ENCODE results near the gene TSPAN15.

TSPAN15 gene

DNA sequence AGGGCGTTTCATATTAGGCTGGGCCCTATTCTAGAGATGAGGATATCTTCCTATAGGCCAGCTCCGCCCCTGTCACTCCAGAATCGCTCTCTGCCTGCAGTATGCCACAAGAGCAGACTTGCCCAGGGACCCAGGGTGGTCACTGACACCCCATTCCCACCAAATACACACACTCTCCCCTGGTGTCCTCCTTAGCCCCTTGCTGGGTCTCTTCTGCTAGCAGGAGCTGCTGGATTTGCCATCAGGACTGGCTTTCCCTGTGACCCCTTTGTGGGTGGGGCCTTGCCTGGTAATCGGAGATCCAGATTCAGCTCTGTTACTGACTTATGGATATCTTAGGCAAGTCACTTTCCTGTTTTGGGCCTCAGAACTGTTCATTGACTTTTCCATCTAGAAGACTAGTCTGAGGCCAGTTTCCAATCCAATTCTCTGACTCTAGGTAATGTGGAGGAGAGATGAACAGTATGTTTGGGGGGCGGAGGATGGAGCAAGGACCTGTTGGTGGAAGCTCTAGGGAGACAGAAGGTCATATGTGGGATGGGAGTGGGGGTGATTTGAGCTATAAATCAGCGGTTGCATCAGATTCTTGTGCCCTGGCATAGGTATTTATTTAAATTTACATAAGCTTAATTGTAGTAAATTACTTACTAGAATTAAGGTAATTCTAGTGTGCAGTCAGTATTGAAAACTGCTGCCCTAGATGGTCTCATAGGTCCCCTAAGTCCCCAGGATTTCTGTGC is 1.6 kb downstream of the TSPAN15 start:
- H3K36me3 ChIP-seq (ENCODE audit: control insufficient read depth, insufficient read depth, low read length), result no peaks in the 10 kb centered on the region
- peaks cover 33% of the 10 kb centered on the region for H3K27me3 ChIP-seq (ENCODE audit: control insufficient read depth, insufficient read depth, low read length)
- H3K4me1 ChIP-seq (ENCODE audit: control insufficient read depth, insufficient read depth, low read length), result no peaks in the 10 kb centered on the region
- H3K9ac ChIP-seq (ENCODE audit: low read depth, low read length), result no peak overlapping the region
- H3K4me3 ChIP-seq (ENCODE audit: low read depth, low read length), result peak overlapping the region; percentile 65
- H3K9me3 ChIP-seq (ENCODE audit: control insufficient read depth, insufficient read depth, low read length), result no peaks in the 10 kb centered on the region

DNA sequence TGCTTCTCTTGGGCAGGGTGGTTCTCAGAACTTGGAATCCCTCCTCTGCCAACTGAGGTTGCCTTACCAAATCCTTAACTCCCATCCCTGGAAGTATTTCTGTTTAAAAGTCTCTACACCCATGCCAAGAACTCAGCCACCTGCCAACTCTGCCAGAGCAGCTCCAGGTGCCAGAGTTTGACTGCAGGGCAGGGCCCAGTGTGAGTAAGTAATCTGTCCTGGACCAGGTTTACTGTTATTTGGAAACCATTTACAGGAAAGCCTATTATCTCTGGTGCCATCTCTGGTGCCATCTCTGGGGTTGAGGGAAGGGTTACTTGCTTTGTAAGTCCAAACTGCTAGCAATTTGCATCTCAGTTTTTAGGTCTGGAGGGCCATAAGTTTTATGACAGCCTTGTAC is 2.5 kb downstream of the TSPAN15 start:
- H3K4me1 ChIP-seq (ENCODE audit: control insufficient read depth, insufficient read depth, low read length), result no peaks in the 10 kb centered on the region
- no peaks in the 10 kb centered on the region for H3K36me3 ChIP-seq (ENCODE audit: control insufficient read depth, insufficient read depth, low read length)
- no peak overlapping the region for H3K4me3 ChIP-seq (ENCODE audit: low read depth, low read length)
- H3K27me3 ChIP-seq (ENCODE audit: control insufficient read depth, insufficient read depth, low read length), result peaks cover 27% of the 10 kb centered on the region
- no peaks in the 10 kb centered on the region for H3K9me3 ChIP-seq (ENCODE audit: control insufficient read depth, insufficient read depth, low read length)
- no peak overlapping the region for H3K9ac ChIP-seq (ENCODE audit: low read depth, low read length)

DNA sequence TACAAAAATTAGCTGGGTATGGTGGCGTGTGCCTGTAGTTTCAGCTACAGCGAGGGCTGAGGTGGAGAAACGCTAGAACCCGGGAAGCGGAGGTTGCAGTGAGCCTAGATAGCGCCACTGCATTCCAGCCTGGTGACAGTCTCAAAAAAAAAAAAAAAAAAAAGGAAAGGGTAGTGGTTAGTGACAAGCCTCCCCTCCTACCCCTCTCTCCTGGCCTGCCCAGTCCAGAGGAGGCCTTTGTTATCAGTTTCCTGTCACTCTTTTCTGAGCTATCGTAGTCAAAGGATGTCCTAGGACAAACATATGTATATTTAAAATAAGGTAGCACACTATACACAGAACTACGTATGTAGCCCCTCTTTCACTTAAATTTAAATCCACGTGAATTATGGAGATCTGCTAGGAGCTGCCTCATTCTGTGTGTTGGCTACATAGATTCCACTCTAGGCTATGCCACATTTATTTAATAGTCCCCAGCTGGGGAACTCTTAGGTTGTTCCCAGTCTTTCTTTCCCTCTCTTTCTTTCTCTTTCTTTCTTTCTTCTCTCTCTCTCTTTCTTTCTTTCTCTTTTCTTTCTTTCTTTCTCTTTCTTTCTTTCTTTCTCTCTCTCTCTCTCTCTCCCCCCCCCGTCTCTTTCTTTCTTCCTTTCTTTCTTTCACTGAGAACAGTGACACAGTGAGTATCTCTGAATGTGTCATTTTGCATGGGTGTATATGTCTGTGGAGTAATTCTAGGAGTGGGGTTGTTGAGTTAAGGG is 3.9 kb downstream of the TSPAN15 start:
- Histone ChIP-seq H3K4me3 (ENCODE audit: low read depth, low read length) (no peak overlapping the region), H3K9me3 (ENCODE audit: control insufficient read depth, insufficient read depth, low read length) (no peaks in the 10 kb centered on the region), H3K4me1 (ENCODE audit: control insufficient read depth, insufficient read depth, low read length) (no peaks in the 10 kb centered on the region), H3K27me3 (ENCODE audit: control insufficient read depth, insufficient read depth, low read length) (peaks cover 27% of the 10 kb centered on the region), H3K9ac (ENCODE audit: low read depth, low read length) (no peak overlapping the region), H3K36me3 (ENCODE audit: control insufficient read depth, insufficient read depth, low read length) (no peaks in the 10 kb centered on the region)

DNA sequence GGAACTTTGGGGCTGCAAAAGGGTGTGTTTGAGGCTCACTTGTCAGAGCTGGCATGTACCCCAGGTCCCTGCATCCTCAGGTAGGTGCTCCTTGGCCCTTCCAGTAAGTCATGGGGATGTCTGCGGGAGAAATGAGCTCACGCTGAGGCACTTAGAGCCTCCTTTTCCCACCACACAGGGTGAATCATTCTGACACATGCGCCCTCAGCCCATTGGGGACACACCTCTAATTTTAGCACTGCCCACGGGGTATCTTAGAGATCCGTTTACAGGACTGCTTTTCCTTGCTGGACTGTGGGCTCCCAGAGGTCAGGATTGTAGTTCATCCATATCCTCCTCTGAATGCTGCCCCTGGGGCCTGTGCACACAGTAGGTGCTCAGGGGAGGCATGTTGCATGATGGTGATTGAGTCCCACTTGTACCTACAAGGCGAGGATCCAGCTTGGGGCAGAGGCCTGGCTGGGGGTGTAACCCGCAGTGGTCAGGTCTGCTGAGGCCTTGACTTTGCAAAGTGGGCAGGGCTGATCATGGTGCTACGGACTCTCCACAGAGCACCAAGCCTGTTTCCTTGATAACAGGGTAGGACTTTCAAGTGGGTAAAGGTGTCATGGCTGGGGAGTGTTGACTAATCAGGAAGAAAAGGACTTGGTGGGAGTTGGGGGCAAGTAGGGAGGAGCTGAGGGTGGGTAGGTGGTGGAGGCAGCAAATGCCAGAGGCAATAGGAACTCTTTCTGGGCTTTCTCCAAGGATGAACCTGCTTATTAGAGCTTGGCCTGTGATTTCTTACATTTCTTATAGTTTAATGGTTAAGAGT is 5.8 kb downstream of the TSPAN15 start:
- peaks cover 20% of the 10 kb centered on the region for H3K27me3 ChIP-seq (ENCODE audit: control insufficient read depth, insufficient read depth, low read length)
- no peaks in the 10 kb centered on the region for H3K36me3 ChIP-seq (ENCODE audit: control insufficient read depth, insufficient read depth, low read length)
- no peaks in the 10 kb centered on the region for H3K9me3 ChIP-seq (ENCODE audit: control insufficient read depth, insufficient read depth, low read length)
- no peak overlapping the region for H3K4me3 ChIP-seq (ENCODE audit: low read depth, low read length)
- H3K9ac ChIP-seq (ENCODE audit: low read depth, low read length), result no peak overlapping the region
- H3K4me1 ChIP-seq (ENCODE audit: control insufficient read depth, insufficient read depth, low read length), result no peaks in the 10 kb centered on the region

DNA sequence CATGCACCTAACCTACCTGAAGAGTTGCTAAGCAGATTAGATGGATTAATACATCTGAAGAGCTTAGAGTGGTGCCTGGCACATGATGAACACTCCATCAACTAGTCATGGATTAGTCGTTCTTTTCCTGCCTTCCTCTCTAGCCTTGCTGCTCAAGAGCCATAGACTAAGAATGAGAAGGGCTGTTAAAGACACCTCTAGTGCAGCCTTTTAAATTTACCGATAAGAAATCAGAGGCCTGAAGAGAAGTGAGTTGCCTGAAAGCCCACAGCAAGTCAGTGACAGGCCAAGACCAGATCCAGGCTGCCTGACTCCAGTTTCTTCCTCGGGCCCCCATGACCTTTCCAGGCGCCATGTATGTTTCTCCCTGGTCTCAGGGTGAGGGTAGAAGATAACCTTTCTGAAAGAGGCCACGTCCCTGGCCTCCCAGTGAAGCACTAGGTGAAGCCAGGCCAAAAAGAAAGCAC is 6.5 kb downstream of the TSPAN15 start:
- no peak overlapping the region for H3K4me3 ChIP-seq (ENCODE audit: low read depth, low read length)
- peaks cover 12% of the 10 kb centered on the region for H3K27me3 ChIP-seq (ENCODE audit: control insufficient read depth, insufficient read depth, low read length)
- H3K36me3 ChIP-seq (ENCODE audit: control insufficient read depth, insufficient read depth, low read length), result no peaks in the 10 kb centered on the region
- no peak overlapping the region for H3K9ac ChIP-seq (ENCODE audit: low read depth, low read length)
- no peaks in the 10 kb centered on the region for H3K9me3 ChIP-seq (ENCODE audit: control insufficient read depth, insufficient read depth, low read length)
- H3K4me1 ChIP-seq (ENCODE audit: control insufficient read depth, insufficient read depth, low read length), result no peaks in the 10 kb centered on the region

DNA sequence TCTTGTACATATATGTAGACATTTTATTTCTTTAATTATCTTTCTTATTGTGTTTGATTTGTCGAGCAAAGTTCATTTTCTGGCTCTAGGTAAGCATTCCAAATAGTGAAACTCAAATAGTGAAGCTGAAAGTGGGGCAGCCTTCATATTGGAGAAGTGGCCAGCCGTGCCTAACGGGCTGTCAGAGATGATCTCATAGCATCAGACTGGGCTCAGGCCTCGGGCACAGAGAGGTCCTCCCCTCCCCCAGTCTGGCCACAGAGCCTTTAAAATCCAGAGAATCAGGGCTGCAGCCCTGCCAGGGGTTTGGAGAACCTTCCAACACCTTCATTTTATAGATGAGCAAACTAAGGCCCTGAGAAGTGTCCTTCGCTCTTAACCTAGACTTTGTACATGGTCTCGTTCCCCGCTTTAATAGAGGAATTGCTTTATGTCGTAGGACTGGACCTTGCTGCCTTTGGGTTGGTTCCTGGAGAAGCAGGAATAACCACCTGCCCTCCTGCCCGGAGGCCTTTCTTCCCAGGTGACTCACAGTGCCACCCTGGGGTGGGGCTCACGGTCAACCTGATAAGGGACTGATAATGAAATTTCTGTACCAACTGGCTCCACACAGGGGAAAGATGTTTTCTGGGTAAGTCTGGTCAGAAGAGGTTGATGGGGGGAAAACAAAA is 7.3 kb downstream of the TSPAN15 start:
- Histone ChIP-seq H3K27me3 (ENCODE audit: control insufficient read depth, insufficient read depth, low read length) (peaks cover 5% of the 10 kb centered on the region), H3K36me3 (ENCODE audit: control insufficient read depth, insufficient read depth, low read length) (no peaks in the 10 kb centered on the region), H3K4me1 (ENCODE audit: control insufficient read depth, insufficient read depth, low read length) (no peaks in the 10 kb centered on the region), H3K4me3 (ENCODE audit: low read depth, low read length) (no peak overlapping the region), H3K9ac (ENCODE audit: low read depth, low read length) (no peak overlapping the region), H3K9me3 (ENCODE audit: control insufficient read depth, insufficient read depth, low read length) (no peaks in the 10 kb centered on the region)

DNA sequence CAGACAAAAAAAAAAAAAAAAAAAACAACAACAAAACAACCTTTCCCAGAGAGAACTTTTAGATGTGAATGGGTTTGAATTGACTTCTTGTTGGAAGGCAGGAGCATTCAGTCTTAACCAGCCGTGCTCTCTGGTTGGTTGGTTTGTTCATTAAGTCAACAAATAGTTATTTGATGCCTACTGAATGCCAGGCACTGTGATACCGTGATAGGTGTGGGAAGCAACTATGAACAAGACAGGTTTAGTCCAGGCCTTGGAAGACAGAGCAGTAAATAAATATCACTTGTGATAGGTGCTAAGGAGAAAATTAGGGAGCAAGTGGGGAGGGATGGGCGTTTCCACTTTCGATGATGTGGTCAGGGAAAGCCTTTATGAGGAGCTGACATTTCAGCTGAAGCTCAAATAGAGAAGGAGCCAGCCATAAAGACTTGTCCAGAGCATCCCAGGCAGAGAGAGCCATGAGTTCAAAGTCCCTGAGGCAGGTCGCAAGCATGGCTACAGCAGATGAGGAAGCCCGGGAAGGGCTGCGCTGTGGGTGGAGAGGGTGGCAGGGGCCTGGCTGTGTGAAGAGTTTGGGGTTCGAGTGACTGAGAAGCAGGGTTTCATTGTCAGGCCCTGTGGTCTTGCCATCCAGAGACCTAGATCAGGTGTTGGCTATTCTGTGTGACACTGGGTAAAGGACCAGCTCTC is 8.0 kb downstream of the TSPAN15 start:
- Histone ChIP-seq H3K27me3 (ENCODE audit: control insufficient read depth, insufficient read depth, low read length) (no peaks in the 10 kb centered on the region), H3K36me3 (ENCODE audit: control insufficient read depth, insufficient read depth, low read length) (no peaks in the 10 kb centered on the region), H3K4me1 (ENCODE audit: control insufficient read depth, insufficient read depth, low read length) (no peaks in the 10 kb centered on the region), H3K9me3 (ENCODE audit: control insufficient read depth, insufficient read depth, low read length) (no peaks in the 10 kb centered on the region), H3K4me3 (ENCODE audit: low read depth, low read length) (no peak overlapping the region), H3K9ac (ENCODE audit: low read depth, low read length) (no peak overlapping the region)

DNA sequence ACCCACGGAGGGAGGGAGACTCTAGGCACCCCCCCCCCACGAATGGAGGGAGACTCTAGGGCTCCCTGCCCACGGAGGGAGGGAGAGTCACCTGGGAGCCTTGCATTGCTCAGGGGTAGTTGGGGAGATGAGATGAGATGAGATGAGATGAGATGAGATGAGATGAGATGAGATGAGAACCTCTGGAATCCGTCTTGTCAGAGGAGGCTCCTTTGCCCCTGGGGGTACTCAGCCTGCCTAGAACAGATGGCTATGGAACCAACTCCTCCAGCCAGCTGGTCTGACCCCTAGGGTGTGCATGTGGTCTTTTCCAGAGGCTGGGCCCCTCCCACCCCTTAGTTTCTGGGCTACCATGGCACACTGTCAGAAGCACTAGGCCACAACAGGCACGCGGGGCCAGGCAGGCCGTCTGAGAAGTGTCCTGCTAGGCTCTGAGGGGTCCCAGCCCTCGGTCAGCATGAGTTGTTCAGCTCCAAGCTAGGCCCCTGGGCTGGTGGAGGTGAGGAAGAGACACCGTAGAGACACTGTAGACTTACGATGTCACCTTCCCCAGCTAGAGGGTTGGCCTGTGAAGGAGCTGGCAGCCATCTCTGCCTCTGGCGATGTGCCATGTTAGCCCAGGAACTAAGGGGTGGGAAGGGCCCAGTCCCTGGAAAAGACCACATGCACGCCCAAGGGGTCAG is 8.8 kb downstream of the TSPAN15 start:
- Histone ChIP-seq H3K27me3 (ENCODE audit: control insufficient read depth, insufficient read depth, low read length) (no peaks in the 10 kb centered on the region), H3K4me1 (ENCODE audit: control insufficient read depth, insufficient read depth, low read length) (no peaks in the 10 kb centered on the region), H3K4me3 (ENCODE audit: low read depth, low read length) (no peak overlapping the region), H3K36me3 (ENCODE audit: control insufficient read depth, insufficient read depth, low read length) (no peaks in the 10 kb centered on the region), H3K9me3 (ENCODE audit: control insufficient read depth, insufficient read depth, low read length) (no peaks in the 10 kb centered on the region), H3K9ac (ENCODE audit: low read depth, low read length) (no peak overlapping the region)

DNA sequence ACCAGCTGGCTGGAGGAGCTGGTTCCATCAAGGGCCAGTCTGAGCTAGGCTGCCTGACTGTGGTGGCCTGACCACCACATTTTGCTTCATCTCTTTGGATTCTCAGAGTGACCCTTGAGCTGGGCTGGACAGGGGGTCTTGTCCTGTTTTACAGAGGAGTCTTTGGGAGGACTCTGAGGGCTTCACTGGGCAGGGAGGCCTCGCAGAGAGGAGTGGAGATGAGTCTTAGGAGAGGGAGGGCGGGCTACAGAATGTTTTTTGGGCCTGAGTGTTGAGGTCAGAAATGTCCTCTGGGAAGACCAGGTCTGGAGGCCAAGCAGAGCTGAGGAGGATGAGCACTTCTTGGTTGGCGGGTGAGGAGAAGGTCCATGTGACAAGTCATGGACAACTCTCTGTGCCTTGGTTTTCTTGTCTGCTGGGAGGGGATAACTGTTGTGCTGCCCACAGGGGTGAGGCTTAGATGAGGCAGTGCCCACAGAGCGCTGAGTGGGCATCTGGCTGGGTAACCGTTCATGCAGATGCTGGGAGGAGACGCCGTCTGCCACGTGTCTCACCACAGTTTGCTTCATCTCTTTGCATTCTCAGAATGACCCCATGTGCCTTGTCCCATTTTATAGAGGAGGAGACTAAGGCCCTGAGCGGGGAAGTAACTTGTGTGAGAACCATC is 9.4 kb downstream of the TSPAN15 start:
- H3K36me3 ChIP-seq (ENCODE audit: control insufficient read depth, insufficient read depth, low read length), result no peaks in the 10 kb centered on the region
- no peaks in the 10 kb centered on the region for H3K9me3 ChIP-seq (ENCODE audit: control insufficient read depth, insufficient read depth, low read length)
- H3K4me3 ChIP-seq (ENCODE audit: low read depth, low read length), result no peak overlapping the region
- H3K27me3 ChIP-seq (ENCODE audit: control insufficient read depth, insufficient read depth, low read length), result no peaks in the 10 kb centered on the region
- H3K9ac ChIP-seq (ENCODE audit: low read depth, low read length), result no peak overlapping the region
- no peaks in the 10 kb centered on the region for H3K4me1 ChIP-seq (ENCODE audit: control insufficient read depth, insufficient read depth, low read length)

DNA sequence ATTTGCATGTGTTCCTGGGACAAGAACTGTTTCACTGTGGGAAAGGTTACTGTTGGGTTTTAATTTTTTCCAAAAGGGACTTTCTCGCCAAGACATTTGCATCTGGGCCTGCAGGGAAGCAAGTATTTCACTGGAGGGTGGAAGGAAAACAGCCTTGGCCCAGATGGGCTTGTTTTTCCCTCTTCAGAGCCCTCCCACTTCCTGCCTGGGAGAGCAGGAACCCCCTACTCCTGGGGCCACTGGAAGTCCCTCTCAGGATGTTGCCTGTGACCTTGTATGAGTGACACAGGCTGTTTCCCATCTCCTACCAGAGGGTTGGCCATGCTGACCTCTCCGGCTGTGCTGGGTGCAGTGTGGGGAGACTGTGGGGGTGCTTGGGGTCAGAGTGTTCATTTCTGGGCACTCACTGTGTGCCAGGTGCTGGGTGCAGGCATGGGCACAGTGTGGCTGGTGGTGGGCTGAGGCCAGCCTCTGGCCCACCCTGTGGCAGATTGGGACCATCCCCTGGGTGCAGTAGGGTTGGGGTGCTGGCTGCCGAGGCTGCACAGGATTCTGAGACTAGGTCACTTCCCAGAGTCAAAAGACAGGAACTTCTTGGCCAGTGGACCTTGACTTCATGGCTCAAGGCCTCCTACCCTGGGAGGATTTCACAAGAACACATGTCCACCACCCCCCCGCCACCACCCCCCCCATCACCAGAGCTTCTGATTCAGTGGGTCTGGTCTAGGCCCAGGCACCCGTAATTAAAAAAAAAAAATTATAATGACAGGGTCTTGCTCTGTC is 10.2 kb downstream of the TSPAN15 start:
- Histone ChIP-seq H3K4me3 (ENCODE audit: low read depth, low read length) (no peak overlapping the region), H3K27me3 (ENCODE audit: control insufficient read depth, insufficient read depth, low read length) (no peaks in the 10 kb centered on the region), H3K4me1 (ENCODE audit: control insufficient read depth, insufficient read depth, low read length) (no peaks in the 10 kb centered on the region), H3K9ac (ENCODE audit: low read depth, low read length) (no peak overlapping the region), H3K36me3 (ENCODE audit: control insufficient read depth, insufficient read depth, low read length) (no peaks in the 10 kb centered on the region), H3K9me3 (ENCODE audit: control insufficient read depth, insufficient read depth, low read length) (no peaks in the 10 kb centered on the region)

All from iPS-15b (cell line).